Stimulated activated CD8-positive, alpha-beta memory T cell treated with anti-CD3 and anti-CD28 coated beads, Interleukin-12 subunit alpha, Interleukin-12 subunit beta, amount 100 ng/mL, for 4 hours (primary cell): Measurements from ENCODE around the gene CTSL.

Experiments used
- DNase-seq: peaks from one replicate; pipeline ENCODE4 v3.0.0-alpha.2; 2020; ENCODE audit warnings: low read depth

Gene CTSL

GRCh38 chr9:87725900-87726709, at the start of gene CTSL:
Gene CTSL, plus strand, starts transcription at chr9:87726119. Its CDS starts 1,485 bp downstream, at chr9:87727604.
- DNase-seq: no peak

GRCh38 chr9:87676976-87677775, 48.7 kb upstream of the CTSL start:
- no peak for DNase-seq

- no peak for DNase-seq
These were observed 47.9 kb upstream of the CTSL start for GRCh38 chr9:87677776-87678587.

GRCh38 chr9:87678650-87679355, 47.1 kb upstream of the CTSL start:
- DNase-seq: no peak

GRCh38 chr9:87681271-87682061, 44.5 kb upstream of the CTSL start:
- no peak for DNase-seq

- DNase-seq: no peak
These were observed 43.8 kb upstream of the CTSL start for GRCh38 chr9:87682085-87682484.

- no peak for DNase-seq
These were observed 43.3 kb upstream of the CTSL start for GRCh38 chr9:87682618-87683017.

GRCh38 chr9:87683751-87684626, 41.9 kb upstream of the CTSL start:
- DNase-seq: no peak

- DNase-seq: no peak
These were observed 41.2 kb upstream of the CTSL start for GRCh38 chr9:87684627-87685219.

- no peak for DNase-seq
These were observed 40.5 kb upstream of the CTSL start for GRCh38 chr9:87685441-87685840.

GRCh38 chr9:87685871-87686519, 39.9 kb upstream of the CTSL start:
- no peak for DNase-seq

- no peak for DNase-seq
These were observed 39.3 kb upstream of the CTSL start for GRCh38 chr9:87686520-87687090.

- DNase-seq: no peak
These were observed 38.7 kb upstream of the CTSL start for GRCh38 chr9:87687207-87687606.

GRCh38 chr9:87694236-87694755, 31.6 kb upstream of the CTSL start:
- DNase-seq: no peak

GRCh38 chr9:87695523-87695922, 30.4 kb upstream of the CTSL start:
- DNase-seq: no peak

- DNase-seq: no peak
These were observed 29.3 kb upstream of the CTSL start for GRCh38 chr9:87696641-87697040.

GRCh38 chr9:87698069-87698809, 27.7 kb upstream of the CTSL start:
- no peak for DNase-seq

GRCh38 chr9:87699835-87700234, 26.1 kb upstream of the CTSL start:
- no peak for DNase-seq
